GM18505 (cell line): ENCODE data around the gene SMARCD3.
A peak's percentile ranks its signal among the peaks of the same experiment; 100 is the strongest.

Experiments used
- ATAC-seq: cut with Tn5 transposase; IDR thresholded peaks from one replicate; pipeline ENCODE4 v1.9.1; 2021; ENCODE audit not compliant: unreplicated experiment
- POLR2A ChIP-seq: IDR thresholded peaks from 4 replicates; pipeline ENCODE4 v1.6.1; 2011; ENCODE audit warnings: borderline replicate concordance; ENCODE audit not compliant: insufficient read depth, insufficient read length; ENCODE audit errors: extremely low read depth

Gene SMARCD3

GRCh38 chr7:151232091-151232916 is 16.2 kb downstream of the SMARCD3 start, which contains the start of gene CHPF2:
CHPF2 (plus strand) TSS chr7:151232483; CDS start chr7:151234012, 1,529 bp downstream.
- peak; percentile 95 for ATAC-seq
- TF ChIP-seq POLR2A: peak; percentile 94

GRCh38 chr7:151231080-151231479 is 17.4 kb downstream of the SMARCD3 start:
- no peak for TF ChIP-seq POLR2A
- ATAC-seq: no peak

- ATAC-seq: no peak
- TF ChIP-seq POLR2A: no peak
Measured at GRCh38 chr7:151229249-151229648, 19.2 kb downstream of the SMARCD3 start.

- TF ChIP-seq POLR2A: no peak
- no peak for ATAC-seq
Measured at GRCh38 chr7:151228024-151228866, 20.2 kb downstream of the SMARCD3 start.

- TF ChIP-seq POLR2A: peak; percentile 71
- peak; percentile 100 for ATAC-seq
Measured at GRCh38 chr7:151226875-151227782, 21.4 kb downstream of the SMARCD3 start, which contains the start of gene ABCF2. ABCF2 (minus strand) TSS chr7:151227205; CDS start chr7:151226458, 747 bp downstream.

- no peak for TF ChIP-seq POLR2A
- no peak for ATAC-seq
Measured at GRCh38 chr7:151226560-151226874, 22.0 kb downstream of the SMARCD3 start.

GRCh38 chr7:151225948-151226510 is 22.5 kb downstream of the SMARCD3 start:
- no peak for ATAC-seq
- no peak for TF ChIP-seq POLR2A

GRCh38 chr7:151223728-151224127 is 24.8 kb downstream of the SMARCD3 start:
- no peak for TF ChIP-seq POLR2A
- no peak for ATAC-seq

GRCh38 chr7:151218170-151218569 is 30.3 kb downstream of the SMARCD3 start:
- no peak for ATAC-seq
- no peak for TF ChIP-seq POLR2A

- no peak for ATAC-seq
- TF ChIP-seq POLR2A: no peak
Measured at GRCh38 chr7:151215396-151215795, 33.1 kb downstream of the SMARCD3 start.

GRCh38 chr7:151213826-151214225 is 34.7 kb downstream of the SMARCD3 start:
- TF ChIP-seq POLR2A: no peak
- no peak for ATAC-seq

GRCh38 chr7:151212626-151213025 is 35.9 kb downstream of the SMARCD3 start:
- TF ChIP-seq POLR2A: no peak

More at GRCh38 chr7:151212626-151213025, 35.9 kb downstream of the SMARCD3 start:
- ATAC-seq: no peak
